Measurements from ENCODE around the gene ITK. TPM values are rescaled to one million over a fixed set of nuclear protein-coding genes. Genes with fewer than 3 reads are reported as not detected.

The ITK gene
- total RNA-seq, 6 experiments from 2014 or later, result not detected

DNA sequence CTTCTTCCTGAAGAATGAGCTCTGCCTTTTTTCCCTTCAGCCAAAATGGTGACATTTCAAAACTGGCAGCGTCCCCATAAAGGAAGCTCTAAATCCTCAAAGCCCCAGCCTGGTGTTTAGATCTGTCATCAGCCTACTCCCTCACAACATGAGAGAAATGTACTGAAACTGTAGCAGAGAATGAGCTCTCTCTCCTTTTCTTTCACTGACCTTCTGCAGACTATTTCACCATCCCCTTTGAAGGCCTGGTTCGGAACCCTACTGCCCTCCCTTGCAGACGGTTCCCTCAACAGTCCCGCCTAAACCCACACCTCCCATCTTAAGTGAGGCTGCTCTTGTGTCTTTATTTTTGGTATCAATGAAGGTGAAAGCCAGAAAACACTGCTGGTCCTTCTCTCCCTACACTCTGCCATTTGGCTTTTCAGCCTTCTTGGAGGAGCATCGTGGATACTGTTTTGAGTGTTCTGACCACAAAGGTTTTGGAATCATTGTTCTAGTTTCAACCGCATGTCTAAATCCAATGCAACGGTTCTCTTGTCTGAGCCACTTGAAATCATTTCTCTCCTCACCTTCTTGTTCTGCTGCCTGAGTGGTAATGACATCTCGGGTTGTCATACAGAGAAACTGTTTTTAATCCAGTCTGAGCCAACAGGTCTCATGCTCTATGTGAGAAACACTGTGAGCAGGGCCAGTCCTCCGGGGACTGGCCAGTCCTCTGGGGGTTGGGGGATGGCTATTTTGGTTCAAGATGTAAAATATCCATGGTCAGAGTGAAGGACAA is 39.0 kb downstream of the ITK start:
- no peak for DNase-seq
- H3K27ac Mint-ChIP-seq, result no peak overlapping the region
- peaks cover 9% of the 10 kb centered on the region; the same call in 1 of the 2 replicates for H3K27me3 Mint-ChIP-seq (ENCODE audit: insufficient read depth)
- no peak overlapping the region for H3K4me3 Mint-ChIP-seq
- TF ChIP-seq, protein P1, sequence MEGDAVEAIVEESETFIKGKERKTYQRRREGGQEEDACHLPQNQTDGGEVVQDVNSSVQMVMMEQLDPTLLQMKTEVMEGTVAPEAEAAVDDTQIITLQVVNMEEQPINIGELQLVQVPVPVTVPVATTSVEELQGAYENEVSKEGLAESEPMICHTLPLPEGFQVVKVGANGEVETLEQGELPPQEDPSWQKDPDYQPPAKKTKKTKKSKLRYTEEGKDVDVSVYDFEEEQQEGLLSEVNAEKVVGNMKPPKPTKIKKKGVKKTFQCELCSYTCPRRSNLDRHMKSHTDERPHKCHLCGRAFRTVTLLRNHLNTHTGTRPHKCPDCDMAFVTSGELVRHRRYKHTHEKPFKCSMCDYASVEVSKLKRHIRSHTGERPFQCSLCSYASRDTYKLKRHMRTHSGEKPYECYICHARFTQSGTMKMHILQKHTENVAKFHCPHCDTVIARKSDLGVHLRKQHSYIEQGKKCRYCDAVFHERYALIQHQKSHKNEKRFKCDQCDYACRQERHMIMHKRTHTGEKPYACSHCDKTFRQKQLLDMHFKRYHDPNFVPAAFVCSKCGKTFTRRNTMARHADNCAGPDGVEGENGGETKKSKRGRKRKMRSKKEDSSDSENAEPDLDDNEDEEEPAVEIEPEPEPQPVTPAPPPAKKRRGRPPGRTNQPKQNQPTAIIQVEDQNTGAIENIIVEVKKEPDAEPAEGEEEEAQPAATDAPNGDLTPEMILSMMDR (IDR thresholded peaks at IDR 0.05), result no peak
- no peaks in the 10 kb centered on the region; the same call in 1 of the 2 replicates for H3K4me1 Mint-ChIP-seq (ENCODE audit: low read depth)
- no peaks in the 10 kb centered on the region for H3K9me3 Mint-ChIP-seq
- no peaks in the 10 kb centered on the region for H3K36me3 Mint-ChIP-seq (ENCODE audit: low read depth)

DNA sequence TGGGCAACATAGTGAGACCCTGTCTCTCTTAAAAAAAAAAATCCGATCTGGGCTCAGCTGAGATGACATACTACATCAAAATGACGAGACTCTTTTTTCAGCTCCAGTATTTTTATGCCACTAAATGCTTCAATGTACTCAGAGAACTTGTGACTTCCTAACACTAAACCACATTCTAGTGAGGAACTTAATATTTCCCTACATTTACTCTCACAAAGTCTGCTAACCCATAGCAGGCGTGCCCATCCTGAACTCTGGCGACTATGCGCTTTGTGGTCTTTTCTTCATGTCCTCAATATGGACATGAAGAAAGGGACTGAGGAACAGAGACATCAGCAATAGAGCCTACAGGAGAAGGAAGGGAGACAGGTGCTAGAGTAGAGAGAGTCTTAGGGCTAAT is 41.3 kb downstream of the ITK start:
- Mint-ChIP-seq H3K36me3 (ENCODE audit: low read depth) (no peaks in the 10 kb centered on the region), H3K9me3 (no peaks in the 10 kb centered on the region), H3K4me1 (ENCODE audit: low read depth) (no peaks in the 10 kb centered on the region; the same call in 1 of the 2 replicates), H3K27ac (no peak overlapping the region), H3K4me3 (no peak overlapping the region), H3K27me3 (ENCODE audit: insufficient read depth) (peaks cover 7% of the 10 kb centered on the region; the same call in 1 of the 2 replicates)
- no peak for DNase-seq
- TF ChIP-seq, protein P1 (IDR thresholded peaks at IDR 0.05), result no peak

DNA sequence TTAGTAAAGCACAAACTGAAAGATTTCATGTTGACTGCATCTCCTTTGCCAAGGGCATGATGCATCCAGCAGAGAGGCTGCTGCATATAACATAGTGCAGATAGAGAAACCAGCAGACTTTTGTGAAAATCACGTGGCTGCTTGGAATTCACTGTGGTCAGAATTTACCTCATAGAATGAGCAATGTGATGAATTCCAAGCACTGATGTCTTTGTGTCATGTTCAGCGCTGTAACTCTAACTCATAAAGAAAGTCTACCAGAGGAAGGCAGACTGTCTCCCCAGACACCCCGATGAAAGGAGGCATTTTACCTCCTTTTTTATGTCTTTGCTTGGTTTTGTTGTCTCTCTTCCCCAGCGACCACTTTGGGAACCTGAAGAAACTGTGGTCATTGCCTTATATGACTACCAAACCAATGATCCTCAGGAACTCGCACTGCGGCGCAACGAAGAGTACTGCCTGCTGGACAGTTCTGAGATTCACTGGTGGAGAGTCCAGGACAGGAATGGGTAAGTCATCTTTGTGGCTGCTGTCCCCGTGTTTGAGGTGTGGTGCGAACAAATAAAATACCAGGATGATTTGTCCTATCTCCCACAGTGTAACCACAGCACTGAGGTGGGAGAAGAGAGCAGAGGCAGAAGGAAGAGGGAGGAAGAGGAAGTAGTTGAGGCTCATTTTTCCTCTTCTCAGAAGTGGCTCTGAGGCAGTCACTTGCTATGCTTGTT is 42.0 kb downstream of the ITK start:
- Mint-ChIP-seq H3K4me3 (no peak overlapping the region), H3K36me3 (ENCODE audit: low read depth) (no peaks in the 10 kb centered on the region), H3K4me1 (ENCODE audit: low read depth) (no peaks in the 10 kb centered on the region; the same call in 1 of the 2 replicates), H3K9me3 (no peaks in the 10 kb centered on the region), H3K27ac (no peak overlapping the region), H3K27me3 (ENCODE audit: insufficient read depth) (peaks cover 6% of the 10 kb centered on the region; the same call in 1 of the 2 replicates)
- TF ChIP-seq, protein P1 (IDR thresholded peaks at IDR 0.05), result no peak
- peak; percentile 47 for DNase-seq

GRCh38 chr5:157225469-157226422 is 45.1 kb downstream of the ITK start:
- TF ChIP-seq, protein P1 (IDR thresholded peaks at IDR 0.05), result no peak
- no peak for DNase-seq
- Mint-ChIP-seq H3K4me1 (ENCODE audit: low read depth) (no peaks in the 10 kb centered on the region; the same call in 1 of the 2 replicates), H3K36me3 (ENCODE audit: low read depth) (no peaks in the 10 kb centered on the region), H3K9me3 (no peaks in the 10 kb centered on the region), H3K27me3 (ENCODE audit: insufficient read depth) (no peaks in the 10 kb centered on the region; the same call in none of the 2 replicates), H3K27ac (no peak overlapping the region), H3K4me3 (no peak overlapping the region)

GRCh38 chr5:157230610-157231009 is 50.0 kb downstream of the ITK start:
- Mint-ChIP-seq H3K27ac (no peak overlapping the region), H3K4me1 (ENCODE audit: low read depth) (no peaks in the 10 kb centered on the region; the same call in 1 of the 2 replicates), H3K4me3 (no peak overlapping the region), H3K27me3 (ENCODE audit: insufficient read depth) (peaks cover 4% of the 10 kb centered on the region), H3K36me3 (ENCODE audit: low read depth) (no peaks in the 10 kb centered on the region), H3K9me3 (no peaks in the 10 kb centered on the region)
- TF ChIP-seq, protein P1 (IDR thresholded peaks at IDR 0.05), result peak; percentile 31; the same call in 1 of the 2 replicates
- no peak for DNase-seq

Measured in HFFc6 (cell line).